Measurements from ENCODE around the gene BEND6.
"Not testable (repeated sequence)": the region's sequence is repeated elsewhere in the genome, so short reads cannot be mapped to it uniquely, and the experiment has no call there.

Gene BEND6

DNA sequence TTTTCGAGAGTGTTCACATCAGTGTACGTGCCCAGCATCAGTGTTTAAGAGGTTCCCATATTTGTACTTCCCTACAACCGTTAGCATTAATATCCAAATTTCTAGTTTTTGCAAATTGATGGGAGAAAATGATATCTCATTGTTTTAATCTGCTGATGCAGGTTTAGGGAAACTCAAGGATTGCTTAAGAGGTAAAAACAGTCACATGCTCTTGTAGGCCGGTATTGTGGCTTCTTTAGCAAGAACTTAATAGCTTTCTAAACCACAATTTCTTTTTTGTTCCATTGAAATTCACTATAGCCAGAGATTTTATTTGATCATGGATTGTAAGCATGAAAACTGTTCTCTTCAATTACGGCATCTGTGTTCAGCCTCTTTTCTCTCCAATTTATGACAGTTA is 29.5 kb downstream of the BEND6 start:
- DNase-seq (ENCODE audit: low spot score) = no peak

DNA sequence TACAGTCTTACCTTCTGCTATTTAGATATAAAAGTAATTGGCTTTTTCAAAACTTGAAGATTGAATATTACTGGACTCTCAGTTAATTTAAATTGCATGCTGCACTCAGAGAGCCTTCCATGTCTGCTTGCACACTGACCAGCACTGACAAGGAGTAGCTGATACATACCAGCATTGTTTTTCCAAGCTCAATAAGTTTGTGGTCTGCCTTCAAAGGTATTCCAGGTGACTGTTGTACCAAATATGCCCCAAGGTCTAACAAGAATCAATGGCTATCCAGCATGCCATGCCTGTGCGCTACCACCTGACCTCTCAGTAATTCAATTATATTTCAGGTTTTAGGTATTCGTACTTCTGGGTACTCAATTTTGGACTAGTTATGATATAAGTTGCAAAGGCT is 30.0 kb downstream of the BEND6 start:
- no peak for DNase-seq (ENCODE audit: low spot score)

DNA sequence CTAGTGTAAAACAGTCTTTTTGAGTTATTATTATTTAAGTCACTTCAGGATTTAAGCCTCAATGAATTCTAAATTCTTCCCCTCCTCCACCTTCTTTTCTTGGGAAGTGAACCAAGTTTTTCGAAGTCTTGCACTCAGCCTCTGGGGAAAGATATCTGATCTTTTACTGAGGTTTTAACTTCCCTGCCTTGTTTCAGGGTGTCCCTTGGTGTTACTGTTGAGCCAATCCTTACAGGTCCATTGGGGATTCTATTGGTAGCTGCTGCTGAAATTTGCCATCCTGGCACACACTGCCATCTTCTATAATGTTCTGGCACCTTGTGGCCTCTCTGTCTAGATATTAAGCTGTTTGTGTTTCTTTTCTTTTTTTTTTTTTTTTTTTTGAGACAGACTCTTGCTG is 31.7 kb downstream of the BEND6 start:
- DNase-seq (ENCODE audit: low spot score) = no peak

- no peak for DNase-seq (ENCODE audit: low spot score)
Measured at GRCh38 chr6:56988145-56988544, 33.2 kb downstream of the BEND6 start.

DNA sequence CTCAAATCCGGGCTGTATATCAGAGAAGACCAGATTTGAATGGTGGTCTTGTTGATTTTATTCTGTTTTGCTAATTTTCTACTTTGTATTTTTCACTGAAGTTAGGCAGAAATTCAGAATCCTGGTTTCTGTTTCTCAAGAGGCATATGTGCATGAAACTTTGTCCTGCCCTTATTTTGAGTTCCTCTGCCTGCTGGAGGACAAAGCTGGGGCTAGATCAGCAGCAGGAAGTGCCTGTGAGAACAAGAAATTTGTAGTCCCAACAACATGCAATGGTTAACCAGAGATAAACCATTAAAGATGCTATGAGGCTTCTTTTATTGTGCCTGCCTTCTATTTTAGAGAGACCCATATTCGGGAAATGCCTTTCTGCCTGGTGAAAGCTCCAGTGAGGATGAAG is 37.1 kb downstream of the BEND6 start:
- no peak for DNase-seq (ENCODE audit: low spot score)

DNA sequence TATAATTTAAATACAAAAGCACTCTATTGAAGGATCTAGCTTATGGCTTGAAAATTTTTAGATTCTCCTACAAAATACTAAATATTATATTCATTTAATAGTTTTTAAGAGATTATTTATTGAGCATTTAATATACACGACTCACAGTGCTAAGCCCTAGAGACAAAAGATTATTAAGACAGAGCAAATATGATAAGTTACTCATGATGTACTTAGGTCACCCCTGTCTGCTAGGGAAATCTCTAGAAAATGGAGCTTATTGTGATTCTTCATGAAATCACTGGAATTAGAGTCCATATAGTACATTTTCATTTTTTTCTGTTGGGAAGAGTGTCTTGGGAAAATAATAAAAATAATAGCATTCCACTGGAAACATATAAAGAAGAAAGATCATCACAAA is 37.8 kb downstream of the BEND6 start:
- no peak for DNase-seq (ENCODE audit: low spot score)

GRCh38 chr6:56995347-56995902 is 40.5 kb downstream of the BEND6 start:
- DNase-seq (ENCODE audit: low spot score) = no peak

DNA sequence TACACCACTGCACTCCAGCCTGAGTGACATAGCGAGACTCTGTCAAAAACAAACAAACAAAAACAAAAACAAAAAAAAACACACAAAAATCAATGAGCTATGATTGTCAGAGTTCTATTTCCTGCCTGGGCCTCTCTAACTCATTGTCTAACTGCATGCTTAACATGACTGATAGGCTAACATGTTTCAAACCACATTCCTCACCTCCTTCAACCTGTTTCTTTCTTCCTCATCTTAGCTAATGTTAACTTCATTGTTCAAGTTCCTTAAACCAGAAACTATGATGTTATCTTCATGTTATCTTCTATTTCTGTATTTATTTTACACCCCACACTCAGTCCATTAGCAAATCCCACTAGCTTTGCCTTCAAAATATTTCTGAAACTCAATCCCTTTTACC is 41.5 kb downstream of the BEND6 start:
- no peak for DNase-seq (ENCODE audit: low spot score)

DNA sequence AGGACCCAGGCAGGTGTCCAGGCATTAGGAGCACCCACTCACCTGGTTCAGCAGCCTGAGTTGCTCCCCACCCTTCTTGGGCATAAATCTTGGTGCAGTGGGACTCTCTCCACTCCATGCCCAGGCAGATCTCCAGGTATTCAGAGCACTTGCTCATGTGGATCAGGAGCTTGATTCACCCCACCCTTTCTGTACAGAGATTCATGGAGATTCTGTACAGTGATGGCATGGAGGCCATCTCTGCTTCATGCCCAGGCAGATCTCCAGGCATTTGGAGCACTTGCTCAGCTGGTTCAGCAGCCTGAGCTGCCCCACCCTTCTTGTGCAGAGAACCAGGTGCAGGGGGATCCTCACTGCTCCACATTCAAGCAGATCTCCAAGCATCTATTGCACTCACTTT is 44.1 kb downstream of the BEND6 start:
- no peak for DNase-seq (ENCODE audit: low spot score)

- not testable (repeated sequence) for DNase-seq (ENCODE audit: low spot score)
Measured at GRCh38 chr6:56999748-57000147, 44.8 kb downstream of the BEND6 start.

GRCh38 chr6:57002197-57002596 is 47.3 kb downstream of the BEND6 start:
- DNase-seq (ENCODE audit: low spot score) = no peak

DNA sequence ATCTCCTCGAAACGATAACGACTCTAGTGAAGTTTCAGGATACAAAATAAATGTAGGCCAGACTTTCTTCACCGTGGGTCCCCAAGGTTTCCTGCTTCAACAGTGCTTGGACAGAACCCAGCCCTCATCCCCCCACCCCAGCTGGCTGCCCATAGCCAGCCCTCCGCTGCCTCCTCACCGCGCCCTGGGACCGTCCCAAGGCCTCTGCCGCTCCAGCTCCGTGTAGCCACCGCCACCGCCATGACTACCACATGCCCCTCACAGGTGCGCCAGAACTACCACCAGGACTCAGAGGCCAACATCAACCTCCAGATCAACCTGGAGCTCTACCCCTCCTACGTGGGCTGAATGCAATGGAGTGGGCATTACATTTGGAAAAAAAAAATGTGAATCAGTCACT is 49.4 kb downstream of the BEND6 start:
- no peak for DNase-seq (ENCODE audit: low spot score)

DNA sequence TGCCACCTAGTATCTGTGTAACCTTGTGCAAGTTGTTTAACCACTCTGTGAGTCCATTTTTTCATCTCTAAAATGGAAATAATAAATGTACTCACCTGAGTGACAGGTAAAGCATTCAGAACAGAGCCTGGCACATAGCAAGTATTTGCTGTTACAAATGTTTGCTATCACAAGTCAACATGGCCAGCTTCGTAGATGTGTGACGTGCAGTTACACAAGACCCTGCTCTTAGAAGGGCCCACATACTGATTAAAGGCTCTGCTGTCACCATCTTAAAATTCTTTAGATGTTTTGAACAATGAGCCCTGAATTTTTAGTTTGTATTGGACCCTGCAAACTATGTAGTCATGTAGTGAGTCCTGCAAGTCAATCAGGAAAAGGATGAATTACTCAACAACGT is 51.2 kb downstream of the BEND6 start:
- DNase-seq (ENCODE audit: low spot score) = no peak

DNA sequence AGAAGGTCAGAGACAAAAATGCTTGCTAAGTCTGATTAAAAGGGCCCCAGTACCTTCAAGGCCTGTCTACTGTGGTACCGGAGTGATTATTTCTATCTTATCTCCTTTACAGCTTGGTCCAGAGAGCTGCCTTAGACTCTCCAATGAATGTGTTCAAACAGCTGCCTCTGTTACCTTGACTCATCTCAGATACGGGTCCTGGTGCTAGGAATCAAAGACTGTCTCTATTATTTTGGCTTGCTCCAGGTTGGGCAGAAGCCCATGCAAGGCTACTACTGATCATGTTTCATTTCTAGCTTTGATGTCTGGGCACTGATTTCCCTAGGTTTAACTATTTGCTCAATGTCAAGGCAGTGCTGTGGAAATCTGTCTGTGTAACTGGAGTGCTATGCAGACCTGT is 53.2 kb downstream of the BEND6 start:
- not testable (repeated sequence) for DNase-seq (ENCODE audit: low spot score)

DNA sequence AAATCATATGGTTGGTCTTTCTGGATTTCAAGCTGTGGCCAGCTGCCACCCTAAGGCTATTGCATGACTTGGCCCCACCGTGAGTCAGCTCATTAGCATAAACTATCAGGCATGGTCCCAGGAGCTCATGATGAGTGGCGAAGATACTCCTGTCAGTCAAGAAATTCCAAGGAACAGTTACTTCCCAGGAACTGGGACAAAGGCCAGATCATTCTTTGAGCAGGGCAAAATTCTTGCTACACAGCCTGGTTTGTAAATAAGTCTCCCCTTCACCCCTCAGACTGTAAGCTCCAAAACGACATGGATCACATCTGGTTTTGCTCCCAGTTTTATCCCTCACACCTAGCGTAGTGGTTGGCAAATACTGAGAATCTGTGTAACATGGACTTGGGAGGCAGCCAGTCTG is 58.6 kb downstream of the BEND6 start:
- DNase-seq (ENCODE audit: low spot score) = no peak

DNA sequence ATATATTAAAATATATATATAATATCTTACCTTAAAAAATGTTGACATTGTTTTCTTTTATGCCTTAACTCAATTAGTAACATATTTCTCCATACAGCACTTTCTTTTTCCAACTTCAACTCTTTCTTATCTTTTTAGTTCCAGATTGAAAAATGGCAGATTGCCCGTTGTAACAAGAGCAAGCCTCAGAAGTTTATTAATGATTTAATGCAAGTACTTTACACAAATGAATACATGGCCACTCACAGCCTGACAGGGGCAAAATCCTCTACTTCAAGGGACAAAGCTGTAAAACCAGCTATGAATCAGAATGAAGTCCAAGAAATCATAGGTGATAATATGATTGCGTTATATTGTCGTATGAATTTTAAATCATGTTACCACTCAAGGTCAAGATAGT is 62.2 kb downstream of the BEND6 start:
- DNase-seq (ENCODE audit: low spot score) = no peak

GRCh38 chr6:57017841-57018240 is 62.9 kb downstream of the BEND6 start:
- no peak for DNase-seq (ENCODE audit: low spot score)

- DNase-seq (ENCODE audit: low spot score) = no peak
Measured at GRCh38 chr6:57019434-57019833, 64.5 kb downstream of the BEND6 start.

DNA sequence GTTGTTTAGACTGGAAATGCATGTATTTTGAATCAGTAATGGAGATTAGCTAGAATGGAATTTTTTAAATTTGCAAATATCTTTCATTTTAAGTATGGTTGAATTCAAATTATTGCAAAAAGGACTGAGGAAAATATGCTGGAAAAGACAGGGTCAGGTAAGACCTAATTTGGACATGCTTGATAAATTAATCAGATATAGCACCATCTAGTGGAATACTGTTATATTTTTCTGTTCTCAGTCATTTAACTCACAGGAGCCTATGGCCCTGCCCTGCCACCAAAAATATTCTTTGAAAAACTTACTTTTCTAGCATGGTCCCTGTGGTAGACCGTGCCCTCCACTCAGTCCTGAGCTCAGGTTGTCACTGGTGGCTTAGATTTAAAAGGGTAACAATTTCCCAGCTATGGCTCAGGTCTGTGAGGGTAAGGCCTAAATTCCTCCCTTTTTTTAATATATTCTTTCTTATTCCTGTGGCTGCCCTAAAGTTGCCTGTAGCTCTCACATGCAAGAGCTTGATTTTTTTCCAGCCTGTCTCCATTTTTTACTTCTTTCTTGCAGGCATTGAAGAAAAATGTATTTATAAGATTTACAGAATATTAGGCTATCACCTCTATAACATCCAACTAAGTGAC is 66.3 kb downstream of the BEND6 start:
- DNase-seq (ENCODE audit: low spot score) = peak; percentile 4

- DNase-seq (ENCODE audit: low spot score) = no peak
Measured at GRCh38 chr6:57024321-57024720, 69.4 kb downstream of the BEND6 start.

DNA sequence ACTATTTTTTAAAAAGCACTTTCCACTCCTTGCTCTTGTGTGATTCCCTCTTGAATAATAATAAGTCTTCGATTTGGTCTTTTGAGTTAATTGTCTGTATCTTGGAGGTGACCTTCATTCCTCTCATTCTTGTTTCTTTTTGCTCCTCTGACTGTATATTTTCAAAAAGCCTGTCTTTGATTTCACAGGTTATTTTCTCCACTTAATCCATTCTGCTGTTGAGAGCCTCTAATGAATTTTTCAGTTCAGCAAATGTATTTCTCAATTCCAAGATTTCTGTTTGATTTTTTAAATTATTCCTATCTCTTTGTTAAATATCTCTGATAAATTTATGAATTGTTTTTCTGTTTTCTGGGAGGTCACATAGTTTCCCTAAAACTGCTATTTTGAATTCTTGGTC is 69.9 kb downstream of the BEND6 start:
- no peak for DNase-seq (ENCODE audit: low spot score)

GRCh38 chr6:57026001-57026400 is 71.1 kb downstream of the BEND6 start:
- DNase-seq (ENCODE audit: low spot score) = no peak

GRCh38 chr6:57027301-57027700 is 72.4 kb downstream of the BEND6 start:
- DNase-seq (ENCODE audit: low spot score) = no peak

- no peak for DNase-seq (ENCODE audit: low spot score)
Measured at GRCh38 chr6:57029213-57029612, 74.3 kb downstream of the BEND6 start.

Measured in CD4-positive, alpha-beta T cell treated with Interleukin-6 at 100 ng/mL for 8 hours (primary cell).